ENCODE data around the gene NLRP3.
A peak's percentile ranks its signal among the peaks of the same experiment; 100 is the strongest.
"Not testable (repeated sequence)": the region's sequence is repeated elsewhere in the genome, so short reads cannot be mapped to it uniquely, and the experiment has no call there.

Gene NLRP3

GRCh38 chr1:247471445-247472016 is 55.6 kb downstream of the NLRP3 start:
- no peak for DNase-seq (ENCODE audit: low read depth)
- no peak for TF ChIP-seq CTCF (conservative IDR thresholded peaks at IDR 0.05; ENCODE audit: low read depth, low read length)
- H3K4me3 ChIP-seq (ENCODE audit: low read length), result no peak overlapping the region

DNA sequence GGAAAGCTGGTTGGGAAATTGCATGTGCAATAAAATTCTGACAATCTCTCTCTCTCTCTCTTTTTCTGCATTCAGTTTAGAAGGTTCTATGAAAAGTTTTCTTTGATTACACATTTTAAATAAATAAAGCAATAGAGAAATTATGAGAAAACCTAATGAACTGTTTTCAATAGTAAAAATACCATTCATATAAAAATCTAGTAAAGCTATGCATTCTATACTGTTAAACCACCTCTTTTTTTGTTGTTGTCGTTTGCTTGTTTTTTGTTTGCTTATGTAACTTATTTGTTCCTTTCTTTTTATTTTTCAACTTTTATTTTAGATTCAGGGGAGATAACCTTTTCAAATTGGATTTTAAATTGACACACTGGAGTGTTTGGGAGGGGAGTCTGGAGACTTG is 56.1 kb downstream of the NLRP3 start:
- H3K4me3 ChIP-seq (ENCODE audit: low read length), result no peak overlapping the region
- no peak for DNase-seq (ENCODE audit: low read depth)
- TF ChIP-seq CTCF (conservative IDR thresholded peaks at IDR 0.05; ENCODE audit: low read depth, low read length), result no peak

GRCh38 chr1:247474367-247474766 is 58.4 kb downstream of the NLRP3 start:
- TF ChIP-seq CTCF (conservative IDR thresholded peaks at IDR 0.05; ENCODE audit: low read depth, low read length), result no peak
- DNase-seq (ENCODE audit: low read depth), result no peak
- no peak overlapping the region for H3K4me3 ChIP-seq (ENCODE audit: low read length)

GRCh38 chr1:247475793-247476192 is 59.8 kb downstream of the NLRP3 start:
- no peak for DNase-seq (ENCODE audit: low read depth)
- no peak for TF ChIP-seq CTCF (conservative IDR thresholded peaks at IDR 0.05; ENCODE audit: low read depth, low read length)
- H3K4me3 ChIP-seq (ENCODE audit: low read length), result no peak overlapping the region

- not testable (repeated sequence) for DNase-seq (ENCODE audit: low read depth); H3K4me3 ChIP-seq (ENCODE audit: low read length)
Measured at GRCh38 chr1:247476328-247477058, 60.5 kb downstream of the NLRP3 start.

DNA sequence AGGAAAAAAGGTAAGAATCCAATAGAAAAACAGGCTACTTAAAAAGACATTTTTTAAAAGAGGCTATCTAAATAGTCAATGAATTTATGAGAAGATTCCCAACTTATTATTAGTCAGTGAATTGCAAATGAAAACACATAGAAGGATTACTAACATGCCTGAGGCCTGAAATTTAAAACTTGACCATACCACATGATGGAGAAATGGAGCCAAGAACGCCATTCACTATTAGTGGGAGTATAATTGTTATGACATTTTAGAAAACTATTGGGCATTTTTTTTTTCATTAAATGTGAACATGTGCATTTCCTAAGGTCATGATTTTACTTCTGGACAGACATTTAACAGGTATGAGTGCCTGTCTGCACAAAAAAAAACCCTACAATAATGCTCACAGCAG is 66.8 kb downstream of the NLRP3 start:
- peak; percentile 8 for DNase-seq (ENCODE audit: low read depth)
- TF ChIP-seq CTCF (conservative IDR thresholded peaks at IDR 0.05; ENCODE audit: low read depth, low read length), result no peak
- H3K4me3 ChIP-seq (ENCODE audit: low read length), result no peak overlapping the region

- peak; percentile 5 for DNase-seq (ENCODE audit: low read depth)
- H3K4me3 ChIP-seq (ENCODE audit: low read length), result no peak overlapping the region
- peak; percentile 57 for TF ChIP-seq CTCF (conservative IDR thresholded peaks at IDR 0.05; ENCODE audit: low read depth, low read length)
Measured at GRCh38 chr1:247487057-247487456, 71.1 kb downstream of the NLRP3 start.

All from retinal pigment epithelial cell (primary cell).